ENCODE data around the gene PIGN.
"Not testable (repeated sequence)": the region's sequence is repeated elsewhere in the genome, so short reads cannot be mapped to it uniquely, and the experiment has no call there.

PIGN gene

GRCh38 chr18:62045316-62045715 lies 141.5 kb downstream of the PIGN start:
- DNase-seq = no peak

- no peak for DNase-seq
Observed at GRCh38 chr18:62044490-62045000, 142.3 kb downstream of the PIGN start.

DNA sequence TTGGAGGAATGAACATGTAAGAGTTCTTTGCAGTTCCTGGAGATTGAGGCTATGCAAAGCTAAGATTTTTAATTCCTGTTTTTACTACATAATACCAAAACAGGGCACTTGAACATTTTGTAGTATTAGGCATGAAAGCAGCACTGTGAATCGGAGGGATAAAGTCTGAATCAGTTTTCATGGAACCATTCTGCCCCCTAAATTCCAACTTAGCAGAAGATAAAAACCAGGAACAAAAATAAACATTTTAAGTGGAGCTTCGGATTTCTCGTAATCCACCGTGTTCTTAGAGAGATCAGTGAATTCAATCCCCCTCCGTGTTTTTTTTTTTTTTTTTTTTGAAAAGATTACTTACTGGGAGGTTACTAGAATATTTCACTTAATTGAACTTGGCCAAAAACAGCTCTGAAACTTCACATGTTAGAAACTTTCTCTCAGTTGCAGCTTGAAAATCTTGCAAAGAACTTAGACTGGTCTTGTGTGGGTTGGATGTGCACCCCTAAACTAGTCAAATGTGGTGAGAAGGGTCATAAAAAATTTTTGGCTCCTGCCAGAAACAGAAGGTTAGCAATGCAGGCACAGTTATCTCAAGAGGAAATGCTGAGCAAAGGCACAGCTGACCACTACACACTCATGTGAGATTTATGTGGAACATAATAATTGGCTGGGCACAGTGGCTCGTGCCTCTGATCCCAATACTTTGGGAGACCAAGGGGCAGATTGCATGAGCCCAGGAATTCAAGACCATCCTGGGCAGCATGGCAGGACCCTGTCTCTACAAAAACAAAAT lies 148.7 kb downstream of the PIGN start:
- no peak for DNase-seq

DNA sequence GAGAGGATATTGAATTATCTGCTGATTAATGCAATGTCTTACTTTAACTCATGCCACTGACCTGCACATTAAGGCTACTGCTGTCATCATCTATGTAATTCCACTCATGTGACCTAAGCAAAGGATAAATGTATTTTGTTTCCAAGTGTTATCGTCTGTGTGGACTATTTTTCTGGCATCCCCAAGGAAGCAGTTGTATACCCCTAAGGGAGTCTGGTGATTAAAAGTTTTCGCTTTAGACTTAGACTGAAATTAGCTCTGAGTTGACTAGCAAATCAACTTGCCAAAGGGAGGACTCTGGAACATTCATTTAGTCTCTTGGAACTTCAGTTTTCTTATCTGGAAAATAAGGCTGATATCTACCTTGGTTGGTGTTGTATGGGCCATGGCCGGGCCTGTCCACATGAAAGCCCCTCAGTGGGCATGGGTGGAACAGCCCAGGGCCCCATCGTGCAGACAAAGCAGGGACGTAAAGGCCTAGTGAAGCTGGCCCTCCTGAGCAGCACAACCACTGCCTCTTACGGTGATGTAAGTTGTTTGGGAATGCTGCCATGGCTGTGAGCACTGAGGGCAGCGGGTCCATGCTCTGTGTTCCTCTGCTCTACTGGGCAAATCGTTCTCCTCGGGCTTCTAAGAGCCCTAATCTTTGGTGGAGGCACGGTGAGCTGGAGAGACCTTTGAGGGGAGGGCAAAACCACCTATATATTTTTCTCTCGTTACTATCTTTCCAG lies 149.7 kb downstream of the PIGN start:
- DNase-seq = no peak

DNA sequence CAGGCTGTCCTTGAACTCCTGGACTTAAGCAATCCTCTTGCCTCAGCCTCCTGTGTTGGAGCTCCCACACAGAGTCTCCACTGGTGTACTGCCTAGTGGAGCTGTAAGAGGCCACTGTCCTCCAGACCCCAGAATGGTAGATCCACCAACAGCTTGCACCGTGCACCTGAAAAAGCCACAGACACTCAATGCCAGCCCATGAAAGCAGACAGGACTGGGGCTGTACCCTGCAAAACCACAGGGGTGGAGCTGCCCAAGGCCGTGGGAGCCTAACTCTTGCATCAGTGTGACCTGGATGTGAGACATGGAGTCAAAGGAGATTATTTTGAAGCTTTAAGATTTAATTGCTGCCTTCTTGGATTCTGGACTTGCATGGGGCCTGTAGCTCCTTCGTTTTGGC lies 152.6 kb downstream of the PIGN start:
- not testable (repeated sequence) for DNase-seq

GRCh38 chr18:62033756-62034155 lies 153.1 kb downstream of the PIGN start:
- no peak for DNase-seq

GRCh38 chr18:62033207-62033606 lies 153.6 kb downstream of the PIGN start:
- no peak for DNase-seq

DNA sequence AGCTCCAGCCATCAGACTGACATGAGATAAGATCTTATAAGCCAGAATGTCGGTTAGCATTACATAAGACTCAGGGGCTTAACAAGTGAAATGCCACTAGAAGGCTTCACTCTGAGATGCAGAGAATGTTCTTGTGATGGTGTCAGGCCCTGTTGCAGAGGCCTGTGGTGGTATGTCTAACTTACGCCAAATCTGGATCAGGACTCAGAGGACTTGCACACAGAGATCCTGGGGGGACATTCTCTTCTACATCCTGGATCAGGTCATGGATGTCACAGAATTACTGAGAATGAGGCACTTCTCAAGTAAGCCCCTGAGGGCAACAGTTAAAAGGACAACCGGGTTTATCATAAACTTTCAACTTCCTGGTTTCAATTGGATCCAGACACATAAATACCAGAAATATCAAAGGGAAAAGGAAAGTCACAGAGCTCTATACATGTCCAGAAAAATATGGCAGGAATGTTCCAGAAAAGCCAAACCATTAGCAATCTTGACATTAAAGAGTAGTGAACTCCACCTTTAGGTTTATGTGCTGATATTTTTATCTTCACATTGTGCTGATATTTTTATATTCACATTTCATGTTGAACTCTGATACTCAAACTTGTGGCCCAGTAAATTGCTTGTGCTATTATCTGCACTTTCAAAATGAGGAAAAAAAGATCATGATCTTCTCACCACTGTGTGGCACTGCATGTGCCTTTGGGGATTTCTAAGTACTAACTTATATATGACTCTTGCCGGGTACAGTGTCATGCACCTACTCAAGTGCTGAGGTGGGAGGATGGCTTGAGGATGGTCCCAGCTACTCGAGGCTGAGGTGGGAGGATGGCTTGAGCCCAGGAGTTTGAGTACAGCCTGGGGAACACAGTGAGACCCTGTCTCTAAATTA lies 156.5 kb downstream of the PIGN start:
- DNase-seq = no peak

DNA sequence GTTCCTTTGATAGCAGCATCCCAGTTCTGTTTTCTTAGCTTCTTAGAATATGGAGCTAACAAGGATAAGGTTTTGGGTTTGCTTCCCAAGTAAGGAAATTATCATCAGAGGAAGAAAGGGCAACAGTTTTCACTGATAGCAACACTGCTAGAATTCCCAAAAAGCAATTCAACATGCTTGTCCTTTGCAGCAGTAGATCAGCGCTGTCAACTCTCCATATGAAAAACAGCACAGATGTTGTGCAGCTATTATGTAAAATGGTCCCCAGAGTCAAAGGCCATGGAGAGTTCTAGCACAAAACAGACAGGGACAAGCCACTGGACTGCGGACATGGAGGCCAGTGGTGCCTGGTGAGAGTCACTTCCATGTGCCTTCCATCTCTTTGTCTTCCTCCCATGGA lies 158.1 kb downstream of the PIGN start:
- DNase-seq = no peak

- no peak for DNase-seq
Observed at GRCh38 chr18:62027914-62028520, 158.8 kb downstream of the PIGN start.

DNA sequence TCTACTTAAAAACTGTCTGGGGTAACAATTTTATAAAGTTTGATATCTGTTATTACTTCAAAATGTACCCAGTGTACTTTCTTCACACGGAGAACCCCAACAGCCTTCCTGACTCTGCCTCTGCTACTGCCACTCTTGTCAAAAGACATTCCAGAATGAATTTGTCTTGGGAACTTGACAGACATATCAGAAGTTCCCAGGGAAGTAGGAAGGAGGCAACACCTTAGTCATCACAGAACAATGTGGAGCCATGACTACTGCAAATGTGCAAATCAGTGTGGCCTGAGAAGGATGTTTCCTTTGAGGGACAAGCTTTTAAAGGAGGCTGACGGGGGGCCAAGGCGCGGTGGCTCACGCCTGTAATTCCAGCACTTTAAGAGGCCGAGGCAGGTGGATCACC lies 160.3 kb downstream of the PIGN start:
- no peak for DNase-seq

DNA sequence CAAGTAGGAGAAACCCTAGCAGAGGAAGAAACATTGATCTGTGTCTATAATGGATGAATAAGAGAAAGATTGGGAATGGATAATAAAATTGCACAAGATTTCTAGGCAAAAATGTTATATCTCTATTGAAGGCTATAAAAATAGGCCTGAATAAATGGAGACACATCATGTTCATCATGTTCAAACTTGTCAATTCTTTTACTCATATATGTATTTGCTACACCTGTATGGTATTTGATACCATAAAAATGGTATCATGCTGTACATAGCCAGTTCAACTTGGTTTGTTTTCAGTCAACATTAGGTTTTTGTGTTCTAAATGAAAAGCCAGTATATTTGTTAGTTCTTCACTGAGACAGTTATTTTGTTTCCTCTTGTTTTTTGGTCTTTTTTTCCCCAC lies 161.9 kb downstream of the PIGN start:
- no peak for DNase-seq

DNA sequence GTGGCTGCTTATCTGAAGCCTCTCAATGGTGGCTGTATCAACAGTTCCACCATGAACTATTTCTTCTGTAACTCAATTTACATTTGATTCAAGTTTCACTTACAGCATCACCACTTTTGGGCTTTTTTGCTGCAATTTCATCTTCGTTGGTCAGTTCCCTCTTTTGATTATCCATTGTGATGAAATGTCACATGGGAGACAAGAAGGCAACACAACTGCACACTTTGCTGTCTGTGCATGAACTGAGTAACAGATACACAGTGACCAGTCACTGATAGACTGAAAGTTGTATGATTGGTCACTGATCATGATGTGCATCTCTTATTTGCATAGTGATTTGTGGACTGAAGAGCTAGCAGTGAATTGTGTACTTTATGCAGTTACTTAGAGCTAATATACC lies 163.3 kb downstream of the PIGN start:
- no peak for DNase-seq

DNA sequence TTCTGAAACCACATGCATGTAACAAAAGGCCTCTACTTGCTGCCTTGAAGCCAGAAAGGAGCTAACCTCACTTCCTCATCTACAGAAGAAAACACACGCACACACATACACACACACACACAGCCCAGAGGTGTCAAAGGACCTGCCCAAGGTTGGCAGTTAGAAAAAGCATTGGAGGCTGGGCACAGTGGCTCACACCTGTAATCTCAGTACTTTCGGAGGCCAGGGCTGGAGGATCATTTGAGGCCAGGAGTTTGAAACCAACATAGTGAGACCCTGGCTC lies 168.2 kb downstream of the PIGN start:
- DNase-seq = no peak

DNA sequence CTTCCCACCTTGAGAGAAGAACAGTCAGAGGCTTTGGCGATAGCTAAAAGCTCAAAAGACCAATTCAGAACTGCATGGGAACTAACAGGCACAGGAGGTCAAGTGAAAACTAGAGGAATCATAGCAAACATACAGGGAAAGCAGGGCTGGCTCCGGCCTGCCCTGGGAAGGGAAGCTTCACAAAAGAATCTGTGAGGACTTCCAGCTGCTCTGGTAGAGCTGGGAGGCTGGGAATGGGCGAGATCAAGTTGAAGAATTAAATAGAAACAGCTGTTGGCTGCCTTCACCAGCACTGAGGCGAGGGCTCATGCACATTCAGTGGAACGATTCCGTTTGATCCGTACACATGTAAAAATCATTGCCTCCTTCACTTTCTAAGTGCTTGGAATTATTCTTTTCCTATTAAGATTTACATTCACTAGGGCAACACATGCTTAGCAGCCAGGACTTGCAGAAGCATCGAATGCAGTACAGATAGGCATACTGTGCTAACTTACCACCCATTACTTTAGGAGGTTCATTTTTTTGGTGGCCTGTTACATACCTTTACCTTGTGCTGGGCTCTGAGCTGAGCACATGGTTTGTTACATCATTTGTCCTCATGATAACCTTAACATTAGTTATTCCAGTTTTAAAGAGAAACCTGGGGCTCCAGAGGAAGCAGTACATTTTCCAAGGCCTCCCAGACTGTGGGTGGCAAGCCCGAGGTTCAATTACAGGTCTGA lies 168.7 kb downstream of the PIGN start:
- DNase-seq = no peak

DNA sequence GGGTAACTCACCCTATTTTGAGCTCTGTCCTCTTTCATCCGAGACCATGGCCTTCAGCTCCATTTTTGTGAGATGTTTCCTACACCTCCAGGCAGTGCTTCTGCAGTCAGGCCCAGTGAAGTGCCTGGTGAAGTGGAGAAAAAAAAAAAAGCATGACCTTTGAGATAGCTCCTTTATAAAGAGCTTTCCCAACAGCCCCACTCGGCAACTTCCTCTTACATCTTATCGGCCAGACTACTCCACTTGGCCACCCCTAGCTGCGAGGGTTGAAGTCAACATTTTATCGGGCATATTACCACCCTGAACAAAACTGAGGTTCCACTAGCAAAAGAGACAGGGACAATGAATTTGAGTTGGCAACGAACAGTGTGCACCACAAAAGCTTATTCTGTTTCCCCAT lies 169.2 kb downstream of the PIGN start:
- DNase-seq = no peak

GRCh38 chr18:62011416-62011815 lies 175.4 kb downstream of the PIGN start:
- no peak for DNase-seq

- no peak for DNase-seq
Observed at GRCh38 chr18:62009521-62009920, 177.3 kb downstream of the PIGN start.

GRCh38 chr18:62001396-62001795 lies 185.5 kb downstream of the PIGN start:
- DNase-seq = no peak

DNA sequence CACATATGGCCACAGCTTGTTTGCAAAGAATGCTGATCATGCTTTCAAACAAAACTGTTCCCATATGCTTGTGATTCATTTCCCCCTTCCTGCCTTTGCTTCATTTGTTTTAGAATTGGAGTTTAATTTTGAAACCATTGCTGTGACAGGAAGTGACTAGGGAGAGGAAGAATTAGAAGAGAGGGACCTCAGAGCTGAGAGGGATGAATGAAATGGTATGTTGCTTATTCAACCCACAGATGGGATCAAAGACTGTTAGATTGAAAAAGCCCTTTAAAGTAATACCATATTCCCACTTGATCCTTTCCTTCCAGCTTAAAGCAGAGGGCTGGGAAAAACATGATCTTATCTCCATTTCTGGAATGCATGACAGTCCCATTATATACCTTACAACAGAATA lies 187.9 kb downstream of the PIGN start:
- no peak for DNase-seq

GRCh38 chr18:61998335-61998734 lies 188.5 kb downstream of the PIGN start:
- DNase-seq = no peak

DNA sequence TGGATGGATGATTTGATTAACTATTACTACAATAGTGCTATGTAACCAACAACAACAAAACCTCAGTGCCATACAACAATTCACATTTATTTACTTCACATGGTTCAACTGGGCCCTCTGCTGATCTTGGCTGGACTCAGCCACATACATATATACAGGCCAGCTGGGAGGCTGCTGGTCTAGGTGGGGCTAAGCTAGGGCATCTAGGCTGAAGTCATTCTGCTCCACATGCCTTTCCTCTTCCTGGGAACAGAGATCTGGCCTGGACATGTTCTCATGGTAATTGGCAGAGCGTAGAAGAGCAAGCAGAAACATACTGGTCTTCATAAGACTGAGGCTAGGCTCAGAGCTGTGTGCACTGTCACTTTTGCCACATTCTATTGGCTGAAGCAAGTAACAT lies 191.2 kb downstream of the PIGN start:
- DNase-seq = no peak

Measured in CD4-positive, alpha-beta T cell treated with Interleukin-6 for 4 hours (primary cell).